Liver (tissue), 9 donors: ENCODE results near the gene SMIM28. TPM values are rescaled to one million over a fixed set of nuclear protein-coding genes. Genes with fewer than 3 reads are reported as not detected.

Experiments
- DNase-seq: peaks from one replicate; pipeline ENCODE4 v3.0.0-alpha.2; 2017; ENCODE audit warnings: low spot score
- H3K27ac ChIP-seq, 2 donors: one replicate each; pipeline ENCODE4 v1.7.0; 2013; ENCODE audit warnings: inconsistent platforms in 2 of 2, low read length in 2 of 2, control low read depth in 1 of 2, low read depth in 1 of 2, mild to moderate bottlenecking in 1 of 2
- H3K27me3 ChIP-seq, 4 donors: one replicate each; pipeline versions ENCODE4 v1.6.1 to v1.7.0; 2013; ENCODE audit warnings: low read length in 3 of 4, inconsistent platforms in 1 of 4, mild to moderate bottlenecking in 1 of 4, moderate library complexity in 1 of 4; ENCODE audit not compliant: control insufficient read depth in 4 of 4, insufficient read depth in 4 of 4
- H3K36me3 ChIP-seq, 4 donors: one replicate each; pipeline versions ENCODE4 v1.6.1 to v1.7.0; 2013; ENCODE audit warnings: low read length in 3 of 4, mild to moderate bottlenecking in 3 of 4, low read depth in 1 of 4, moderate library complexity in 1 of 4; ENCODE audit not compliant: control insufficient read depth in 4 of 4, insufficient read depth in 3 of 4
- H3K4me1 ChIP-seq, 4 donors: one replicate each; pipeline versions ENCODE4 v1.6.1 to v1.7.0; 2013; ENCODE audit warnings: low read length in 3 of 4, mild to moderate bottlenecking in 3 of 4, moderate library complexity in 1 of 4; ENCODE audit not compliant: control insufficient read depth in 4 of 4, insufficient read depth in 4 of 4
- H3K4me3 ChIP-seq, 3 donors: one replicate each; pipeline versions ENCODE4 v1.6.1 to v1.7.0; 2013; ENCODE audit warnings: low read length in 3 of 3, control low read depth in 1 of 3, low read depth in 1 of 3, mild to moderate bottlenecking in 1 of 3
- H3K9ac ChIP-seq, 2 donors: one replicate each; pipeline ENCODE4 v1.7.0; 2013; ENCODE audit warnings: low read length in 2 of 2, mild to moderate bottlenecking in 2 of 2, moderate library complexity in 2 of 2, control low read depth in 1 of 2, low read depth in 1 of 2
- H3K9me3 ChIP-seq, 4 donors: one replicate each; pipeline versions ENCODE4 v1.6.1 to v1.7.0; 2013; ENCODE audit warnings: low read length in 3 of 4; ENCODE audit not compliant: control insufficient read depth in 4 of 4
- ATF3 ChIP-seq: IDR thresholded peaks from 2 replicates; pipeline ENCODE4 v1.6.1; 2016; ENCODE audit warnings: antibody characterized with exemption
- CTCF ChIP-seq: fragments of 150-350 bp; IDR thresholded peaks from 2 replicates; pipeline ENCODE4 v1.5.1; 2017; ENCODE audit warnings: improper control_type of control experiment, low read depth, low read length; ENCODE audit not compliant: missing input control
- FOXA1 ChIP-seq: IDR thresholded peaks from 2 replicates; pipeline ENCODE4 v1.6.1; 2016; ENCODE audit warnings: antibody characterized with exemption
- GABPA ChIP-seq, 2 donors: IDR thresholded peaks in 1 of 2; conservative IDR thresholded peaks in 1 of 2; 2 replicates each; pipeline ENCODE4 v1.6.1; 2016; ENCODE audit warnings: antibody characterized with exemption in 2 of 2, mild to moderate bottlenecking in 1 of 2, moderate library complexity in 1 of 2
- HNF4A ChIP-seq, 2 donors: conservative IDR thresholded peaks; 2 replicates each; pipeline ENCODE4 v1.6.1; 2016; ENCODE audit warnings: antibody characterized with exemption in 2 of 2, mild to moderate bottlenecking in 2 of 2
- HNF4G ChIP-seq: IDR thresholded peaks from 2 replicates; pipeline ENCODE4 v1.6.1; 2016; ENCODE audit warnings: antibody characterized with exemption
- MAX ChIP-seq: IDR thresholded peaks from 2 replicates; pipeline ENCODE4 v1.6.1; 2016; ENCODE audit warnings: antibody characterized with exemption
- NR2F2 ChIP-seq: IDR thresholded peaks from 2 replicates; pipeline ENCODE4 v1.6.1; 2016; ENCODE audit warnings: antibody characterized with exemption
- RAD21 ChIP-seq, 2 donors: IDR thresholded peaks; 2 replicates each; pipeline ENCODE4 v1.6.1; 2016; ENCODE audit warnings: antibody characterized with exemption in 2 of 2, mild to moderate bottlenecking in 2 of 2
- RXRA ChIP-seq, 2 donors: IDR thresholded peaks; 2 replicates each; pipeline ENCODE4 v1.6.1; 2017 to 2018; ENCODE audit warnings: antibody characterized with exemption in 2 of 2, mild to moderate bottlenecking in 1 of 2
- SP1 ChIP-seq: IDR thresholded peaks from 2 replicates; pipeline ENCODE4 v1.6.1; 2018; ENCODE audit warnings: antibody characterized with exemption, mild to moderate bottlenecking
- TAF1 ChIP-seq: conservative IDR thresholded peaks from 2 replicates; pipeline ENCODE4 v1.6.1; 2016; ENCODE audit warnings: antibody characterized with exemption, mild to moderate bottlenecking
- YY1 ChIP-seq: IDR thresholded peaks from 2 replicates; pipeline ENCODE4 v1.6.1; 2016; ENCODE audit warnings: antibody characterized with exemption, mild to moderate bottlenecking
- WGBS: extraction: QIAGEN DNeasy Blood & Tissue Kit; methylation state at CpG from one replicate; pipeline ENCODE4 v1.1.7; 2013; 5-methylcytosine and 5-hydroxymethylcytosine counted together
- polyA plus RNA-seq, 2 donors: library from polyadenylated mRNA; stranded (reverse) in 1 of 2; unstranded in 1 of 2; fragments of 200-250 nt in 1 of 2; fragments of >200 nt in 1 of 2; fragmentation: Nextera tagmentation in 1 of 2; extraction: Ambion mirVana in 1 of 2; gene quantifications; one replicate each; pipeline versions ENCODE4 v1.2.1 to v1.2.3, GENCODE V29; 2013 to 2015
- total RNA-seq, 2 donors: library from RNA; depleted of rRNA; stranded (reverse); fragments of >200 nt; gene quantifications; one replicate each; pipeline ENCODE4 v1.2.3, GENCODE V29; 2014
- TF ChIP-seq, protein P1 (sequence below): IDR thresholded peaks from 2 replicates; pipeline ENCODE4 v1.6.1; 2016; ENCODE audit warnings: antibody characterized with exemption, mild to moderate bottlenecking
- donor health status: healthy.
- donor health status: healthy.
- donor health status: healthy.
- donor health status: healthy.
- donor health status: healthy.

SMIM28 gene
- total and polyA plus RNA-seq, 4 donors: not detected

DNA sequence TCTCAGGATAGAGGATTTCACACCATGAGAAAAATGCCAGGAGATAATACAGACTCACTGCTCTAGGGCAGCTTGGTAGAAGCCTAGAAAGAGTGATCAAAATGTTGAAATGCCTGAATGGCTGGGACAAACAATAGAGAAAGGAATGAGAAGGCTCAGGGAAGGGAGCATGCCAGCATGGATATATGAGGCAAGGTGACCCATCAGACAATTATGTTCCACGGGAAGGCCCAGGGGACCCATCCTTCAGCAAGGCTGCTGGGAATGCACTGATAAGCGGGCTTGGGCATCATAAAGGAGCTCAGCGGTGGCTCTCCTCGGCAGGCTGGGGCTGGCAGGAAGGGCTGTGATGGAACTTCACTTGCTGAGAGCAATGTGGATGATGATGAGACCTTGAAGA lies 38.5 kb downstream of the SMIM28 start (continued):
- TF ChIP-seq, protein P1, sequence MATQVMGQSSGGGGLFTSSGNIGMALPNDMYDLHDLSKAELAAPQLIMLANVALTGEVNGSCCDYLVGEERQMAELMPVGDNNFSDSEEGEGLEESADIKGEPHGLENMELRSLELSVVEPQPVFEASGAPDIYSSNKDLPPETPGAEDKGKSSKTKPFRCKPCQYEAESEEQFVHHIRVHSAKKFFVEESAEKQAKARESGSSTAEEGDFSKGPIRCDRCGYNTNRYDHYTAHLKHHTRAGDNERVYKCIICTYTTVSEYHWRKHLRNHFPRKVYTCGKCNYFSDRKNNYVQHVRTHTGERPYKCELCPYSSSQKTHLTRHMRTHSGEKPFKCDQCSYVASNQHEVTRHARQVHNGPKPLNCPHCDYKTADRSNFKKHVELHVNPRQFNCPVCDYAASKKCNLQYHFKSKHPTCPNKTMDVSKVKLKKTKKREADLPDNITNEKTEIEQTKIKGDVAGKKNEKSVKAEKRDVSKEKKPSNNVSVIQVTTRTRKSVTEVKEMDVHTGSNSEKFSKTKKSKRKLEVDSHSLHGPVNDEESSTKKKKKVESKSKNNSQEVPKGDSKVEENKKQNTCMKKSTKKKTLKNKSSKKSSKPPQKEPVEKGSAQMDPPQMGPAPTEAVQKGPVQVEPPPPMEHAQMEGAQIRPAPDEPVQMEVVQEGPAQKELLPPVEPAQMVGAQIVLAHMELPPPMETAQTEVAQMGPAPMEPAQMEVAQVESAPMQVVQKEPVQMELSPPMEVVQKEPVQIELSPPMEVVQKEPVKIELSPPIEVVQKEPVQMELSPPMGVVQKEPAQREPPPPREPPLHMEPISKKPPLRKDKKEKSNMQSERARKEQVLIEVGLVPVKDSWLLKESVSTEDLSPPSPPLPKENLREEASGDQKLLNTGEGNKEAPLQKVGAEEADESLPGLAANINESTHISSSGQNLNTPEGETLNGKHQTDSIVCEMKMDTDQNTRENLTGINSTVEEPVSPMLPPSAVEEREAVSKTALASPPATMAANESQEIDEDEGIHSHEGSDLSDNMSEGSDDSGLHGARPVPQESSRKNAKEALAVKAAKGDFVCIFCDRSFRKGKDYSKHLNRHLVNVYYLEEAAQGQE: no peak
- no peak for TF ChIP-seq SP1

DNA sequence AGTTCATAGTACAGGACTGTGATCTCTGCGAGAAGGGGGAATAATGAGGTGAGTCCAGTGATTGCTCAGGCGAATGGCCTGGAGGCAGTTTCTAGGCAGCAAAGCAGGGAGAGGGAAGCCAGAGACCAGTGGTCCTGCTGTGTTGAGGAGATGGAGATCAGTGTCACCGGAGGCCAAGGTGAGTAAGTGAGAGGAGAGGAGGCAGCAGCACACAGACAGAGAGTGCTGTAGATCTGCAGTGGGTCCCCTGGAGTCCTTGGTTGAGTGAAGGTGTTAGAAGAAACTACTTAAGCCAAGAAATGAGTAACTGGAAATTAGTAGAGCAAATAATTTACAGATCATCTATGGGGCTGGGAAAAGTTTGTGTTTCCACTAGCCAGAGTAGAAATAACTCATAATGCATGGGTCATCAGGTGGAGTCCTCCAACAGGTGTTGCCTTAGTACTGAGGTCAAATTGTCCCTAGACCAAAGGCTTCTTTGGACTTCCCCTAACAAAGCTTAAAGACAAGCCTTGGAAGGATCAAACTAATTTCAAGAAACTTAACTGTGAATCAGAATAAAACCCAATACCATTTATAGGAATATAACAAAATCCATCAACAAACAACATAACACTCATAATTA lies 39.9 kb downstream of the SMIM28 start:
- peaks cover 0 to 21% (median 16%) of the 10 kb centered on the region in 4 donors for H3K36me3 ChIP-seq
- no peak for TF ChIP-seq GABPA (IDR thresholded peaks at IDR 0.05 in 1 of 2, conservative IDR thresholded peaks at IDR 0.05 in 1 of 2)
- TF ChIP-seq, protein P1: no peak
- no peak for TF ChIP-seq MAX
- TF ChIP-seq RAD21 (IDR thresholded peaks at IDR 0.05): no peak
- TF ChIP-seq HNF4A (conservative IDR thresholded peaks at IDR 0.05): no peak
- TF ChIP-seq ATF3: no peak
- no peak for TF ChIP-seq HNF4G
- TF ChIP-seq RXRA (IDR thresholded peaks at IDR 0.05): no peak
- TF ChIP-seq TAF1: no peak
- TF ChIP-seq NR2F2: no peak
- TF ChIP-seq CTCF: no peak
- no peak for TF ChIP-seq SP1
- TF ChIP-seq FOXA1: no peak
- TF ChIP-seq YY1: no peak
- H3K9me3 ChIP-seq: no peaks in the 10 kb centered on the region
- H3K9ac ChIP-seq: no peak overlapping the region
- H3K4me1 ChIP-seq: peaks cover 1 to 25% (median 7%) of the 10 kb centered on the region in 4 donors
- H3K27ac ChIP-seq: no peak overlapping the region
- H3K4me3 ChIP-seq: no peak overlapping the region
- 88% methylated on average over 3 of the region's 3 CpGs for WGBS
- DNase-seq: no peak
- H3K27me3 ChIP-seq: no peaks in the 10 kb centered on the region
